ENCODE results near the gene NABP2.

The NABP2 gene

GRCh38 chr12:56212361-56212760 is 11.8 kb upstream of the NABP2 start:
- no peak for DNase-seq (ENCODE audit: low read depth in 2 of 2, low spot score in 1 of 2)

GRCh38 chr12:56213878-56214277 is 10.3 kb upstream of the NABP2 start:
- DNase-seq (ENCODE audit: low read depth in 2 of 2, low spot score in 1 of 2) = no peak

- DNase-seq (ENCODE audit: low read depth in 2 of 2, low spot score in 1 of 2) = no peak
These were observed 7.7 kb upstream of the NABP2 start for GRCh38 chr12:56216461-56216860.

GRCh38 chr12:56219840-56220239 is 4.3 kb upstream of the NABP2 start:
- no peak for DNase-seq (ENCODE audit: low read depth in 2 of 2, low spot score in 1 of 2)

GRCh38 chr12:56220611-56221231 is 3.4 kb upstream of the NABP2 start:
- DNase-seq (ENCODE audit: low read depth in 2 of 2, low spot score in 1 of 2) = no peak

- DNase-seq (ENCODE audit: low read depth in 2 of 2, low spot score in 1 of 2) = no peak
These were observed 2.8 kb upstream of the NABP2 start for GRCh38 chr12:56221232-56221756.

GRCh38 chr12:56221757-56222530 is 2.2 kb upstream of the NABP2 start, which contains the start of gene RNF41:
TSS of gene RNF41 (minus strand) at chr12:56221922. CDS start at chr12:56214047, 7,875 bp downstream.
- peak; percentile 86 for DNase-seq (ENCODE audit: low read depth in 2 of 2, low spot score in 1 of 2)

GRCh38 chr12:56222531-56222895 is 1.6 kb upstream of the NABP2 start:
- DNase-seq (ENCODE audit: low read depth in 2 of 2, low spot score in 1 of 2) = no peak

GRCh38 chr12:56223571-56224101 is 506 bp upstream of the NABP2 start:
- no peak for DNase-seq (ENCODE audit: low read depth in 2 of 2, low spot score in 1 of 2)

- DNase-seq (ENCODE audit: low read depth in 2 of 2, low spot score in 1 of 2) = no peak
These were observed 812 bp downstream of the NABP2 start for GRCh38 chr12:56224954-56225353.

GRCh38 chr12:56229082-56229481 is 4.9 kb downstream of the NABP2 start:
- no peak for DNase-seq (ENCODE audit: low read depth in 2 of 2, low spot score in 1 of 2)

GRCh38 chr12:56229916-56230431 is 5.8 kb downstream of the NABP2 start, which contains the start of gene SLC39A5:
TSS of gene SLC39A5 (plus strand) at chr12:56230051. CDS start at chr12:56231275, 1,224 bp downstream.
- no peak for DNase-seq (ENCODE audit: low read depth in 2 of 2, low spot score in 1 of 2)

- DNase-seq (ENCODE audit: low read depth in 2 of 2, low spot score in 1 of 2) = no peak
These were observed 6.5 kb downstream of the NABP2 start for GRCh38 chr12:56230432-56231183.

GRCh38 chr12:56231184-56231582 is 7.0 kb downstream of the NABP2 start:
- DNase-seq (ENCODE audit: low read depth in 2 of 2, low spot score in 1 of 2) = no peak

GRCh38 chr12:56234746-56235436 is 10.7 kb downstream of the NABP2 start:
- DNase-seq (ENCODE audit: low read depth in 2 of 2, low spot score in 1 of 2) = no peak

- DNase-seq (ENCODE audit: low read depth in 2 of 2, low spot score in 1 of 2) = no peak
These were observed 11.9 kb downstream of the NABP2 start for GRCh38 chr12:56236091-56236490.

- DNase-seq (ENCODE audit: low read depth in 2 of 2, low spot score in 1 of 2) = no peak
These were observed 12.8 kb downstream of the NABP2 start for GRCh38 chr12:56236985-56237384.

GRCh38 chr12:56237552-56237951 is 13.4 kb downstream of the NABP2 start:
- DNase-seq (ENCODE audit: low read depth in 2 of 2, low spot score in 1 of 2) = no peak

- no peak for DNase-seq (ENCODE audit: low read depth in 2 of 2, low spot score in 1 of 2)
These were observed 17.5 kb downstream of the NABP2 start for GRCh38 chr12:56241424-56242303.

- no peak for DNase-seq (ENCODE audit: low read depth in 2 of 2, low spot score in 1 of 2)
These were observed 18.8 kb downstream of the NABP2 start for GRCh38 chr12:56242986-56243385.
